OCI-LY1 (cell line): Measurements from ENCODE around the gene AHSP.

Source experiments
- EZH2 ChIP-seq: fragments of 200-600 bp; sonication (generic), shearing (Covaris generic); IDR thresholded peaks from 2 replicates; pipeline ENCODE4 v1.8.0; 2017; ENCODE audit warnings: borderline replicate concordance, mixed run types, mild to moderate bottlenecking, antibody characterized with exemption, low read length, moderate library complexity, mixed read lengths
- TF ChIP-seq, protein P1 (sequence below): fragments of 200-600 bp; sonication (generic), shearing (Covaris generic); IDR thresholded peaks from 2 replicates; pipeline ENCODE4 v1.5.1; 2017; ENCODE audit warnings: mild to moderate bottlenecking, antibody characterized with exemption, low read length, moderate library complexity, mixed read lengths

DNA sequence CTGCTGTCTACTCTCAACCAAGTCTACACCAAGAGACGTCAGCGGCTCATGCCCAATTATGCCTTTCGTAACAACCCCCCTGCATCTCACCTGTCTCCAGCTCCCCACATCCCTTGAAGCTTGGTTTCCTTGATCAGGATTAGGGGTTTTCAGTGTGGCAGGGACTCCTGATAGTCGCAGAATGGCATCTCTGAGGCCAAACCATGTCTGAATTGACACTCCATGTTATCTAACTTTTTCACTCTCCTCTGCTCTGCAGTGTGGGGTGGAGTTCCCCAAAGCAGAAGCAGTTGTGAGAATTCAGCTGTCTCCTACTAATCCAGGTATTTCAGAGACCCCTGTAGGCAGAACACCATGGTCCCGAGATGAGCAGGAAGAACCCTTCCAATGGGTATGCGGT, 5.6 kb upstream of the AHSP start:
- TF ChIP-seq, protein P1, sequence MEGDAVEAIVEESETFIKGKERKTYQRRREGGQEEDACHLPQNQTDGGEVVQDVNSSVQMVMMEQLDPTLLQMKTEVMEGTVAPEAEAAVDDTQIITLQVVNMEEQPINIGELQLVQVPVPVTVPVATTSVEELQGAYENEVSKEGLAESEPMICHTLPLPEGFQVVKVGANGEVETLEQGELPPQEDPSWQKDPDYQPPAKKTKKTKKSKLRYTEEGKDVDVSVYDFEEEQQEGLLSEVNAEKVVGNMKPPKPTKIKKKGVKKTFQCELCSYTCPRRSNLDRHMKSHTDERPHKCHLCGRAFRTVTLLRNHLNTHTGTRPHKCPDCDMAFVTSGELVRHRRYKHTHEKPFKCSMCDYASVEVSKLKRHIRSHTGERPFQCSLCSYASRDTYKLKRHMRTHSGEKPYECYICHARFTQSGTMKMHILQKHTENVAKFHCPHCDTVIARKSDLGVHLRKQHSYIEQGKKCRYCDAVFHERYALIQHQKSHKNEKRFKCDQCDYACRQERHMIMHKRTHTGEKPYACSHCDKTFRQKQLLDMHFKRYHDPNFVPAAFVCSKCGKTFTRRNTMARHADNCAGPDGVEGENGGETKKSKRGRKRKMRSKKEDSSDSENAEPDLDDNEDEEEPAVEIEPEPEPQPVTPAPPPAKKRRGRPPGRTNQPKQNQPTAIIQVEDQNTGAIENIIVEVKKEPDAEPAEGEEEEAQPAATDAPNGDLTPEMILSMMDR = no peak
- no peak for TF ChIP-seq EZH2
